HG02981 (cell line): ENCODE data around the gene DNAJC17.

ENCODE experiments used
- ATAC-seq: cut with Tn5 transposase; IDR thresholded peaks from one replicate; pipeline ENCODE4 v1.9.1; 2021; ENCODE audit warnings: mild to moderate bottlenecking, moderate library complexity; ENCODE audit not compliant: unreplicated experiment

DNAJC17 gene

DNA sequence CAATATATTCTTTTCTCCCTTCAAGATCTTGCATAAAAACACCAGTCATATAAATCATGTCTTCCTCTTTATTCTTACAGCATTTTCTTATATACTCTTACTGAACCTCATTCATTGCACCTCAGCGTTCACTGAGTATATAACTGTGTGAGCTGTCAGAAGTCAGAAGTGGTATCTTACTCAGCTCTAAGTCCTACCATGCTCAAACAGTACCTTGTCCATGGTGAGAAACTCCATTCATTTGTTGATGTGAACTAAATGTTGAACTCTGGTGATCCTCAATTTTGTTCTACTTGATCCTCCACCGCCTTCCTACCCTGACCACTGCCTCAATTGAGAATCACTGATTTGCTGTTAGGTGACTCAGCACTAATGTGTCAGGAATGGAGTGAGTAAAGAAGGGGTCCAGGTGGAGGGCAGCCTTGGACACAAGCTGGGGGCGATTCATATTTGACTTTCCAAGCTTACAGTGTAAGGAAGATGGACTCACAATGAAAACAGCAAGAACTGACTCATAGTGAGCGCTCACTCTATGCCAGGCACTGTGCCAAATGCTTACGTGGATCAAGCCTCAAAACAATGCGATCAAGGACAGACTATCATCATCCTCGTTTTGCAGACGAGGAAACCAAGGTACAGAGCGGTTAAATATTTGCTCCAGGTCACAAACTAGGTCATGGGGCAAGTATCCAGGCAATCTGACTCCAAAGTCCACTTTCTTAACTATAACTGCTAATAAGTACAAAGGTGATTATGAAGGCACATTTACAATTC is 13.9 kb downstream of the DNAJC17 start:
- ATAC-seq = no peak

DNA sequence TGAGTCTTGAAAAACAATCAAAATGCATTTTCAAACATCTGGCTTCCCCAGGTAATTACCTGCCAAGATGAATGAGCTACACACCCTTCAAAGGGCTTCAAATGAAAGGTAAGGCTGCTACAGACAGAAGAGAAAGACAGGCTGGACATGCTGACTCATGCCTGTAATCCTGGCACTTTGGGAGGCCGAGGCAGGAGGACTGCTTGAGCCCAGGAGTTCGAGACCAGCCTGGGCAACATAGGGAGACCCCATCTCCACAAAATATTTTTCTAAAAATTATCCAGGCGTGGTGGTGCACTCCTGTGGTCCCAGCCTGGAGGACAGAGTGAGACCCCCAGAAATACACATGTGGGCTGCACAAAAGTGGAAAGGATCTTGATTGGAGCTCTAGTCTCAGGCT is 14.9 kb downstream of the DNAJC17 start:
- ATAC-seq = no peak

DNA sequence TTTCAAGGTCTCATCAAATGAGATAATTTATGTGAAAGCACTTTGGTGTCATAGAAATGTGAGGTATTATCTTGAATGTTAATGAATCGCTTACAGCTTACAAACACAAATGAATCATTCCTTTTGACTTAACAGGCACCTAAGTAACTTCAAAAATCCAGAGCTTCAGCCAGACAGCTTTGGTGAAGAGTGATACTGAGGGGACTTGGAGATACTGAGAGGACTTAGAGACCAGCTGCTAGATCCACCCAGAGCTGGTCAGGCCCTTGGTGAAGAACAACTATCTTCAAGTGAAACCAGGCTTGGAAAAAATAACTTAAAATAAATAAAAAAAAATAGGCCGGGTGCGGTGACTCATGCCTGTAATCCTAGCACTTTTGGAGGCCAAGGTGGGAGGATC is 16.6 kb downstream of the DNAJC17 start:
- ATAC-seq = no peak

DNA sequence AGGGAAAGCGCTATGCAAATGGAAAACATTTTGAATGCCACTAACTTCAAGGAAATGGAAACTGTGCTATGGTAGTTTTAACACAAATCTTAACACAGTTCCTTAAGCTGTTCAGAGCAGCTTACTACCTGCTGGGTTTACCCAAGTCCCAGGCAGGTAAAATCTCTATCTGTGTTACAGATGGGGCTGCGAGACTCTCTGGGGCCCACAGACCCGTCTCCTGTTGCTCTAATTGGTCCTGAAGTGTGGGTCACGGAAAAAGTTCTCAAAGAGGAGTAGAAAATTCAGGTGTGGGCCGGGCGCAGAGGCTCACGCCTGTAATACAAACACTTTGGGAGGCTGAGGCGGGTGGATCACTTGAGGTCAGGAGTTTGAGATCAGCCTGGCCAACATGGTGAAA is 17.3 kb downstream of the DNAJC17 start:
- ATAC-seq = no peak

- no peak for ATAC-seq
Observed at GRCh38 chr15:40789119-40789518, 18.2 kb downstream of the DNAJC17 start.

DNA sequence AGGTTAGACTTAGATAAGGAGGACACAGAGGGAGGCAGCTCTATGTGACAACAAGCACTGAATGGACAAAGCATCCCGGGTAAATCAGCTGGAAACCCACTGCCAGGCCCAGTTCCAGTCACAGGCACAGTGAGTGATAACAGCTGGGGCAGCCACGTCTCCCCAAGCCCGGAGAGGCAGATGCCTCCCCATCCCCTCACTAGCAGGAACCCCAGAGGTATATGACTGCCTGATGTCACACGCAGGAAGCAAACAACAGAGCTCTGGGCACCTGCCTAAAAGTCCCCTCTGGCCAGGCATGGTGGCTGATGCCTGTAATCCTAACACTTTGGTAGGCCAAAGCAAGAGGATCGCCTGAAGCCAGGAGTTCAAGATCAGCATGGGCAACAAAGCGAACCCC is 19.3 kb downstream of the DNAJC17 start:
- no peak for ATAC-seq

DNA sequence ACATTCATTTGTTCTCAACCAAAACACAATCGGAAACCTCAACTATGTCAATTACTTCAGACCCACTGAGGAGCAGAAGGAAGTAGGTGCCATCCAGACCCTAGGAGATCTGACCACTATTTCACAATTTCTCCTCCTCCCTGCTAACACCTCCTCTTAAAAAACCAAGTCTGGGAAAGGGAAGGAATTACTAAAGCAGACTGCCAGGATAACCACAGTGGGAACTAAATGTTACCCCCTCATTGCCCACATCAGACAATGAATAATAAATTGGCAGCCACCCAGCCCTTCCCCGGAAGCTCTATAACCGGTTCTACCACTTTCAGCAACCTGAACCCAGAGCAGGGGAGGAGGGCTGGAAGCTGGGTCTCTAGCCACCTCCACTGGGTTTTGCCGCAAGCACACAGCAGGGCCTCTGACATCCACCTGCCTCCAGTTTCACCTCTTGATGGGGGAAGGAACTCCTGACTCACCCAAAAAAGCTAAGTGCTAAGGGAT is 19.9 kb downstream of the DNAJC17 start:
- no peak for ATAC-seq

GRCh38 chr15:40785814-40786213 is 21.5 kb downstream of the DNAJC17 start:
- no peak for ATAC-seq

- no peak for ATAC-seq
Observed at GRCh38 chr15:40785164-40785563, 22.1 kb downstream of the DNAJC17 start.

DNA sequence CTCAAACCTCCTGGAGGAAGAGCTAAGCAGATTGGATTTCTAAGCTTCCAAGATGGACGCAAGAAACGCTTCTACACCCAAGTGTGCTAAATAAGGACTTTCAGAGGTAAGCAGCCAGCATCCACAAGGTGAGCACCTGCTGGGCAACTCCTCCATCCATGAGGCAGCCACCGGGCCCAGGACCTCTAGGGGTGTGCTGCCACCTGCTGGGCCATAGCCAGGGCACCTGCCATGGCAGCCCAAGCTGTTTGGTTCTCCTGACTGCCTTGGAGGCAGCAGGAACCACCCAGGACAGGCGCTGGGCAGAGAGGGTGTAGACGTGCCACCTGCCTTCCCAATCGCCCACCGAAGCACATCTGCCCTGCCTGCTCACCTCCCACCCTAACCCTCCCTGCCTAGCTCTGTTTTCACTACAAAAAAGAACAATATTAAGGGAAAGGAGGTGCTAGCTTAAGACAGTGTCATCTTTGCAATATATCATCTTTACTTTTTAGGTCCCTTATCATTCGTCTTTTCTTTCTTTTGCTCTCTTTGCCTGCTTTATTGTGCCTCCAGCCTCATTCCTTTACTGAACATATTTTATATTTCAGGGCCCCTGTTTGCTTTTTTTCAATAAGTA is 24.6 kb downstream of the DNAJC17 start:
- ATAC-seq = no peak

- ATAC-seq = no peak
Observed at GRCh38 chr15:40776537-40777141, 30.6 kb downstream of the DNAJC17 start.

GRCh38 chr15:40775740-40776536 is 31.3 kb downstream of the DNAJC17 start:
- ATAC-seq = no peak

GRCh38 chr15:40775007-40775406 is 32.3 kb downstream of the DNAJC17 start:
- ATAC-seq = no peak

DNA sequence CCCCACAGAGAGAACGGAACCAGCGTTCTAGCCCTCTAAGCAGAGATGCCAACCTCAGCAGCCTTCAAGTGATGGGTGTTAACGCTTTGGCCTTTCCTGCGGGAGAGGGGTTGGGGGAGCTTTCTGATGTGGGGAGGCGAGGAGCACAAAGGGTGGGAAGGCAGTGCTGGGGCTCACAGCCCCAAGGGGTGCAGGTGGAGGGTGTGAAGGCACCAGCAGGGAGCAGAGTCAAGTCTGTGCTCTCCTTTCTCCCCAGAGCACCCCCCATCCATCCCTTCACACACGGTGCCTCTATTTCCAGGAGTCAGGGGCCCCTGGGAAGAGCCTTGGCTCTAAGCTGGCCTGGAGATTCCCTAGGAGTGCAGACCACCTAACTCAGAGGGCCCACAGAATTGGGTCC is 33.4 kb downstream of the DNAJC17 start:
- ATAC-seq = no peak

DNA sequence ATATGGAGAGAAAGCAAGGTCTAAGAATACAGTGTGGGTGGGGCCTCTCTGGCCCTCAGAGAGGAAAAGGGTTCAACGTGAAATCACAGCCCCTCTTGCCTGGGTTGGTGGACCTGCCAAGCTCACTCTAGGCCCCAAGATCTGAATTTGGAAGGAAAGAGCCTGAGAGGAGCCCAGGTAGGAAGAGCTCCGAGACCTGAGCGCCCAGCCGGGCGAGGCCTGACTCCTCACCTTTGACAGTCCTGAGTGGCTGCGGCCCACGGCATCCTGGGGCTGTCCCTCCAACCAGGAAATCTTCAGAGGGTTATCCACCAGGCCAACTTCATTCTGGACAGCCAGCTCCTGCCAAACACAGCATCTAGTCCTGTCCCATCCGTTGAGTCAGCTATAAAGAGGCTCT is 33.8 kb downstream of the DNAJC17 start:
- no peak for ATAC-seq

GRCh38 chr15:40772014-40772413 is 35.3 kb downstream of the DNAJC17 start:
- no peak for ATAC-seq

GRCh38 chr15:40771242-40771641 is 36.0 kb downstream of the DNAJC17 start:
- ATAC-seq = no peak

GRCh38 chr15:40770147-40770721 is 37.0 kb downstream of the DNAJC17 start:
- no peak for ATAC-seq

GRCh38 chr15:40769274-40770146 is 37.8 kb downstream of the DNAJC17 start, which contains the start of gene C15orf62:
C15orf62 (plus strand) TSS chr15:40769980; CDS start chr15:40770496, 516 bp downstream.
- ATAC-seq = peak; percentile 41
